DMS114 treated with DMSO at 0.1 percent for 48 hours (cell line): Measurements from ENCODE around the gene JAK1.
"Not testable (repeated sequence)": the region's sequence is repeated elsewhere in the genome, so short reads cannot be mapped to it uniquely, and the experiment has no call there.

ENCODE experiments used
- DNase-seq: peaks from one replicate; lab custom pipeline; 2025; ENCODE audit not compliant: unreplicated experiment; lab: John Stamatoyannopoulos, UW

The JAK1 gene

DNA sequence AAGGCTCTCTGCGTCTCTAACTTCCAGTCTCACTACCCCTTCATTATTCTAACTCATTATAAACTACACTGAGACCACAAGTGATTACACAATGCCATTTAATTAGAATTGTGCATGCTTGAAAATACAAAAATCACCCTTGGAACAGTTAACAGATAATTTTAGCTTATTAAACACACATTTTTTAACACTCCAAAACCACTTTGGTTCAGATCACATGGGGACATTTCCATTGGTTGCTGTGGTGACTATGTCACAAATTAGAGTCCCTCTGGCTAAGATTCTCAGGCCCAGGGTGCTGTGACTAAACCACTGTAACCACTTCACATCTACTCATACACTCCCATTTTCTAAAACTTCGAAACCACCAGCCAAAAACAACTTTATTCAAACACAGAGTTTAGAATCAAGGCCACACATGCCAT lies 43.0 kb downstream of the JAK1 start:
- no peak for DNase-seq

DNA sequence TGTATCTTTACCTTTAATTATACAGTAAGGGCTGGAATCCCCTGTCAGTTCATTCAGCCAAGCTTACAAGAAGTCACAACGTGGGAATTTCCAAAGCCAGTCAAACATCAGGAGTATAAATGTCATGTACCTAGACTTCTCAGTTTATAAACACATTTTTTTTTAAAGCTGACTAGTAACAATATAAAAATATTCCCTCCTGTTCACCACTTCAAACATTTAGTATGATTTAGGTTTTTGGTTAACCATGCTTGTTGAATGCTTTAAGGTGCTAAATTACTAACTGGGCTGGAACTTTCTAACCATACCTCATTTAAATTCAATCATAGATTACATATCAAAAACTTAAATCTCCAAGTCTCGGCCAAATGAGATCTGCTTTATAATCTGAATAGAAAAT lies 44.0 kb downstream of the JAK1 start:
- no peak for DNase-seq

DNA sequence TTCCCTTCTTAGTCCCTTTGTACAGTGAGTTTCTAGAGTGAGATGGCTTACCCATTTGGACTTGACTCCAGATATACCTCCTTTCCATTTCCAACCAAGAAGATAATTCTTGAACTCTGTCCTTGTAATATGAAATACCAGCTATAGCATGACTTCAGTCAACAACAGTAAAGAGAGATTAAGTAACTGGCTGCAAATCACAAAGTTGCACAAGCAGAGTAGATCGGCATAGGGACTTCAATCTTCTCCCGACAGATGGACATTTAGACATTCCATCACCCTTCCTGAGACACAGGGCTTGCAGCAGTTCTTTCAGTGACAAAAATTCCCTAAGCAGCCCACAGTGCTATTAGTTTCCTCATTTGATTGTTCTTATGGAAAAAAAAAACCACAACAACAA lies 44.6 kb downstream of the JAK1 start:
- no peak for DNase-seq

DNA sequence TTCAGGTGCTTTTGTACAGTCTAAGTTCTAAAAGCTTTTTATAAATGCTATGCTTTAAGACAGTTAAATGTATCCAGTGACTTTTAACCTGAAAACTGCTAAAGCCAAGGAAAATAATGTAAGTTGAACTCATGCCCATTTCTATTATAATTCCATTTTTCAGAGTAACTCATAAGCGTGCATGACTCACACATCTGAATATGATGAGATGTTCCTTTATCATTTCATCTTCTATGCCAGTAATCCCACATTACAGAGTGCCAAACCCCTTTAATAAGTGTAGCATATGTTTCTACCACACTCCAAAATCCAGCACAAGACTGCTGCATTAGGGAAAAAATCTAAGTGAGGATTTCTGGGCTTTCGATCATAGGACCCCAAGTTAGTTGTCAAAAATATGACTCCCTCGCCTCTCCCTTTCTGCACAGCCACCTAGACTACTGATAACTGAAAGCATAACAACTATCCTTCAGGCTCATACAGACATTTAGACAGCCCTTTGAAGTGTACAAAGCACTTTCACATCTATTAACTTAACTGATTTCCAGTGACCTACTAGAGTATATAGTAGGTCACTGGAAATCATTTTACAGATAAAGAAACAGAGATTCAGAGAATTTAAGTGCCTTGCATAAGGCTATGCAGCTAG lies 45.3 kb downstream of the JAK1 start:
- DNase-seq: no peak

DNA sequence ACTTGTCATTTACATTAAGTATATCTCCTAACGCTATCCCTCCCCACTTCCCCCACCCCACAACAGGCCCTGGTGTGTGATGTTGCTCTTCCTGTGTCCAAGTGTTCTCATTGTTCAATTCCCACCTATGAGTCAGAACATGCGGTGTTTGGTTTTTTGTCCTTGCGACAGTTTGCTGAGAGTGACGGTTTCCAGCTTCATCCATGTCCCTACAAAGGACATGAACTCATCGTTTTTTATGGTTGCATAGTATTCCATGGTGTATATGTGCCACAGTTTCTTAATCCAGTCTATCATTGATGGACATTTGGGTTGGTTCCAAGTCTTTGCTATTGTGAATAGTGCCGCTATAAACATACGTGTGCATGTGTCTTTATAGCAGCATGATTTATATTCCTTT lies 47.2 kb downstream of the JAK1 start:
- not testable (repeated sequence) for DNase-seq

GRCh38 chr1:64917907-64918306 lies 48.4 kb downstream of the JAK1 start:
- no peak for DNase-seq

DNA sequence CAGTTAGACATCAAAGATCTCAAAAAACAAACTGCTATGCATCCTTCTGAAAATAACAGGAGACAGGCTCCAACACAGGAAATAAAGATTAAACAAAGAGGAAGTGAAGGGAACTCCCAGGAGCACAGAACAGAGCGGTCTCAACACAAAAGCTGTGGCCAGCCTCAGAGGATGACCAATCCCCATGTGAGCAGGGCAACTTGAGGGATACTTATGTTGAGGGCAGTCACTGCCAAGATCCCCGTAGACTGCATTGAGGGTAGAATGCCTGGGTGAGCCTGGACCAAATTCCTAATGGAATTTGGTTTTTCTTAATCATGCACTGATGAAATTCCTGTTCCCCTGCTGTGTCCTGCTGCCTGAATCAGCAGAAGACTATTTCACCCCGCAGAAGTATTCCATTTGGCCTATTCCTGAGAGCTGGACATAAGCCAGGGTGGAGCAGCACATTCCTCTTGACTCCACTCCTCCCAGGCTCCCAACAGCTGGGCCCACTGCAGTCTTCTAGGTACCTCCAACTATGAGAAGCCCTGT lies 49.0 kb downstream of the JAK1 start:
- no peak for DNase-seq

DNA sequence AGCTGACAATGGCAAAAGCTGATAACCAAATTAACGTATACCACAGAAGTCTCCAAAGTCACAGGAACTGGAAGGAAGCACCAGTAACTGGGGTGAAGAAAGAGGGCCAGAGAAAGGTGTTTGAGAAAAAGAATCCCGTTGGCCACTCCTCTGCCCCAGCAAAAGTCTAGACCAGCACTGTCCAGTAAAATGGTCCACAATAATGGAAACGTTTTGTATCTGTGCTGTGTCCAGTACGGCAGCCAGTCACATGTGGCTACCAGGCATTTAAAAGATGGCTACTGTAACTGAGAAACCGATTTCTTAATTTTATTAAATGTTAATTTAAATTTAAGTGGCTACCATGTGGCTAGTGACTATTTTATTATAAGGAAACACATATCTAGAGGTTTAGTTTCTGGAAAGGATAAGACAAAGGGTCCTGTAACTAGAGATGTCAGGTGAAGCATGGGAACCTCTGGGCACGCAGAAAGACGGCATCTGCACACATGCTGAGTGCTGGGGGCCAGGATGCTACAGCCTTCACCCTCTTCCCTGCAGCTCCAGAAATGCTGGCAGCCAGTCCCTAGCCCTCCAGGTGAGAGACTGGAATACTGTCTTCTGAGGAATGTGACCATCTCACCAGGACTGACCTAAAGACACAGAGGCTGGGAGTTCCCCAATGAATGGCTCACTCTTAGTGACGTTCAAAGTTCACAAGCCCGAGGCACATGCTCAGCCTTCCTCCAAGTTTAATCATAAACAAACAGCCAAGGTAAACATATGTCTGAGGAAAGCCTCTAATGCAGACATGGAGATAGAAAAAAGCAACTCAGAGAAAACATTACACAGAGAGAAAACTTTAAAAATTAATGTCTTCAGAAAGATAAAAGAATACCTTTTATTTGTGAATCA lies 50.7 kb downstream of the JAK1 start:
- DNase-seq: no peak

DNA sequence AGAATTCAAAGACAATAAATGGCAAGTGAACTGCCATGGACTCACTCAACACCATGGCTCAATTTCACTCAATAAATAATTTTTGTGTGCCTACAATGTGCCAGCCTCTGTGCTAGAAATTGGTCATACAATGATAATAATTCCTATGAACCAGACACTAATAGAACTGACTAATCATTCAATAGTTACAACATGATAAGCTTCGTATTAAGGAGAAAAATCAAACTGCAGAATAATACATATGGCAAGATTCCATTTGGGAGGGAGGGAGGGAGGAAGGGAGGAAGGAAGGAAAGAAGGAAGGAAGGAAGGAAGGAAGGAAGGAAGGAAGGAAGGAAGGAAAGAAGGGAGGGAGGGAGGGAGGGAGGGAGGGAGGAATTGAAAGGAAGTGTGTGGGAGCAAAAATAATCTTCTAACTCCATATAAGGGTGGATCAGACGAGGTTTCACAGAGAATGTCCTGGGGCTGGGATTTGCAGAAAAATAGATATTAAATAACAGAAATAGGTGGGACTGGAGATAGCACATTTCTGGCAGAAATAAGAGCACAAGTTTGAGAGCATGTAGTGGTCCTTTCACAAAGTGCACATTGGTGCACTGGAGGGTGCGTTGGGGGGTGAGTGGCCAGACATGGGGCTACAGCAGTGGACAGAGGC lies 52.9 kb downstream of the JAK1 start:
- DNase-seq: no peak

GRCh38 chr1:64912191-64912590 lies 54.2 kb downstream of the JAK1 start:
- DNase-seq: no peak

GRCh38 chr1:64911326-64911725 lies 55.0 kb downstream of the JAK1 start:
- DNase-seq: no peak

DNA sequence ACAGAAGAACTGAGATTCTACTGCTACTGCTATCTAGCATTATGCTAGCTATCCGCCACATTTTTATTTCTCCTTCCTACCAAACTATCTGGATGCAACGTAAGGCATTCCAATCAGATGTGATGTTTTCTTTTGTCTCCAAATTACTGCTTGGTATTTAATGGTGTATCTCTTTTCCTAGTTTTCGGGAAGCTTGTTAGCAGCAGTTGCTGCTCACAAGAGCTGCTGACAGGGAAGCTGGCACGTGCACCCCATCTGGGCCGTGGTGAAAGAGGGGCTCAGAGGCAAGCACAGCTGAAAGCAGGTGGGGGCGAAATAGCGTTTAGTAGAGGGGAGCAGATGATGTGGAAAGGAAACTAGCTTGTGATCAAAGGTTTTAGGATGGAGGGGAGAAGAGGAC lies 57.3 kb downstream of the JAK1 start:
- no peak for DNase-seq

GRCh38 chr1:64908575-64908974 lies 57.8 kb downstream of the JAK1 start:
- no peak for DNase-seq

DNA sequence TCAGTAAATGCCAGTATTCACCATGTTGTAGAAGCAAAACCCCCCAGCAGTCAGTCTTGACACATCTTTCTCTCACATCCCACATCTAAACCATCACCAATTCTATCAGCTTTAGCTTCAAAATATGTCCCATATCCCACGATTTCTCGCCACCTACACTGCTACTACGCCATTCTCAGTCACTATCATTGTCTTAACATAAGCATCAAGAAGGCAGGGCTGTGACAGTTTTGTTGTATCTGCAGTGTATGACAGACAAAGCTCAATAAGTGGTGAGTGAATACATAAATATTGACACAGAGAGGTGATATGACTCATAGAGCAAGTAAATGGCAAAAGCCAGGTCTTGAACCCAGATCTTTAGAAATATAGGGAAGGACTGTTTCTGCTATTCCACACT lies 59.9 kb downstream of the JAK1 start:
- no peak for DNase-seq

DNA sequence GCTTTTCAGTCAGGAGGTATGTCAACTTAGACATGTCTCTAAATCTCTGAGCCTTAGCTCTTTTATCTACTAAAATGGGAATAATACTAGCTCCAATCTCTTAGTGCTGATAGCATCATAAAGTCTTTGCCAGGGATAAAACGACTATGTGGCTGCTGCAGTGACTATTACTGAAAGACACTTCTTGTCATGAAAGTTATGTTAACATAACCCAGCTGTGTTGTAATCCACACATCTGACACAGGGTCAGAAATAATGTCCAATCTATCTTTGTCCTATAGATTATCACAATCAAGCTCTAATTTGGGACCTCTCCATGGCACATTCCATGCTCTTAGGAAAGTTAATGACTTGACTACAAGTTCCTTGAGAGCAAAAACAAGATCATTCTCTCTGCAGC lies 62.8 kb downstream of the JAK1 start:
- DNase-seq: no peak

- no peak for DNase-seq
Measured at GRCh38 chr1:64901663-64902062, 64.7 kb downstream of the JAK1 start.

- no peak for DNase-seq
Measured at GRCh38 chr1:64900916-64901315, 65.4 kb downstream of the JAK1 start.

GRCh38 chr1:64898107-64898861 lies 68.1 kb downstream of the JAK1 start:
- DNase-seq: no peak

- no peak for DNase-seq
Measured at GRCh38 chr1:64896551-64896950, 69.8 kb downstream of the JAK1 start.

- DNase-seq: no peak
Measured at GRCh38 chr1:64895500-64895899, 70.8 kb downstream of the JAK1 start.
